ENCODE measurements around the gene ZNF607. TPM values are rescaled to one million over a fixed set of nuclear protein-coding genes. Genes with fewer than 3 reads are reported as not detected.
A peak's percentile ranks its signal among the peaks of the same experiment; 100 is the strongest.
"Not testable (repeated sequence)": the region's sequence is repeated elsewhere in the genome, so short reads cannot be mapped to it uniquely, and the experiment has no call there.

Gene ZNF607
- total RNA-seq: 5.5 to 9.2 TPM (median 6.8 TPM) in 3 replicates
- long read RNA-seq, partial matches to known transcripts: 1 of 9 reads
- long read RNA-seq, other reads (novel, unspliced or antisense): 6 of 9 reads

DNA sequence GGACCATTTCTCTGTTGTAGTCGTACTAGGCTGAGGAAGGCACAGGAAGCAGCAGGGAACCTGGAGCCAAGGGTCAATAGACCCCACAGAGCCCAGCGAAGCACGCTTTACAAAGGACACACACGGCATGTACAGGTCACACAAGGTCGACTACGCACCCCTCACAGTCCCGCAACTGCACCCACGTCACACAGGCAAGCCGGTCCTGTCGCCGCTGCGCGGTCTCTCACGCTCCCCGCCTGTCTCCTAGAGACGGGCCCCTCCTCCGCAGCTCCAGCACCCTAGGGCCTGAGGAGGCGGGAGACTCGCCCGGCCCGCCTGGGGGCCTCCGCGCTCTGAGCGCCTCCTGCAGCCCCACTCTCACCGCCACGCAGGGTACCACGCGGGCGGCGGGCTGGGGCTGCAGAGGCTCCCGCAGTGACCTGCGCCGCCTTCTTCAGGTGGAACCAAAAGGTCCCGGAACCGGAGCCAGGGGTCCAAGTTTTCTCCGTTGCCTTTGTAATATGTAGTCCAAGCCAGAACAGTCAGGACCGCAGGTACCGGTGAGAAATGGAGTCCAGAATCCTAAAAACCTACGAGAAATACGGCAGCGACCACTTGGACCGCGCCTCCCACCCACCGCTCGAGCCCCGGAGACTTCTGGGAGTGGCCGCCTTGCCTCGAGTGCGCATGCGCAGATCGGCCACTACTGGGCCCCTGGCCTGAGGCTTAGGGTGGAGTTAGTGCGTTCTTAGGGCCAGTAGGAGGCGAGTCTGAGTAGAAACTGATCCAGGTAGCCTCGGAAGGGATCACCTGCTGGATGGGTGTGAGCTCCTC, at the start of gene ZNF607:
ZNF607 (minus strand) TSS at position 651 of the 816 bp plus-strand sequence. CDS start 8,143 bp downstream, outside the sequence.
- H3K9me3 Mint-ChIP-seq (ENCODE audit: low read depth): peaks cover 2% of the 10 kb centered on the region
- H3K36me3 Mint-ChIP-seq (ENCODE audit: low read depth): peaks cover 4% of the 10 kb centered on the region
- peak within 1 kb of the TSS; percentile 92 for H3K4me3 Mint-ChIP-seq (ENCODE audit: unreplicated experiment)
- peaks cover 14% of the 10 kb centered on the region for H3K4me1 Mint-ChIP-seq (ENCODE audit: low read depth)
- peak within 1 kb of the TSS; percentile 77 for H3K27ac Mint-ChIP-seq (ENCODE audit: unreplicated experiment)
- no peaks in the 10 kb centered on the region for H3K27me3 Mint-ChIP-seq (ENCODE audit: low read depth)
- TF ChIP-seq, protein P1, sequence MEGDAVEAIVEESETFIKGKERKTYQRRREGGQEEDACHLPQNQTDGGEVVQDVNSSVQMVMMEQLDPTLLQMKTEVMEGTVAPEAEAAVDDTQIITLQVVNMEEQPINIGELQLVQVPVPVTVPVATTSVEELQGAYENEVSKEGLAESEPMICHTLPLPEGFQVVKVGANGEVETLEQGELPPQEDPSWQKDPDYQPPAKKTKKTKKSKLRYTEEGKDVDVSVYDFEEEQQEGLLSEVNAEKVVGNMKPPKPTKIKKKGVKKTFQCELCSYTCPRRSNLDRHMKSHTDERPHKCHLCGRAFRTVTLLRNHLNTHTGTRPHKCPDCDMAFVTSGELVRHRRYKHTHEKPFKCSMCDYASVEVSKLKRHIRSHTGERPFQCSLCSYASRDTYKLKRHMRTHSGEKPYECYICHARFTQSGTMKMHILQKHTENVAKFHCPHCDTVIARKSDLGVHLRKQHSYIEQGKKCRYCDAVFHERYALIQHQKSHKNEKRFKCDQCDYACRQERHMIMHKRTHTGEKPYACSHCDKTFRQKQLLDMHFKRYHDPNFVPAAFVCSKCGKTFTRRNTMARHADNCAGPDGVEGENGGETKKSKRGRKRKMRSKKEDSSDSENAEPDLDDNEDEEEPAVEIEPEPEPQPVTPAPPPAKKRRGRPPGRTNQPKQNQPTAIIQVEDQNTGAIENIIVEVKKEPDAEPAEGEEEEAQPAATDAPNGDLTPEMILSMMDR (IDR thresholded peaks at IDR 0.05): peak; percentile 84
- peak; percentile 97 for DNase-seq (ENCODE audit: low spot score)

DNA sequence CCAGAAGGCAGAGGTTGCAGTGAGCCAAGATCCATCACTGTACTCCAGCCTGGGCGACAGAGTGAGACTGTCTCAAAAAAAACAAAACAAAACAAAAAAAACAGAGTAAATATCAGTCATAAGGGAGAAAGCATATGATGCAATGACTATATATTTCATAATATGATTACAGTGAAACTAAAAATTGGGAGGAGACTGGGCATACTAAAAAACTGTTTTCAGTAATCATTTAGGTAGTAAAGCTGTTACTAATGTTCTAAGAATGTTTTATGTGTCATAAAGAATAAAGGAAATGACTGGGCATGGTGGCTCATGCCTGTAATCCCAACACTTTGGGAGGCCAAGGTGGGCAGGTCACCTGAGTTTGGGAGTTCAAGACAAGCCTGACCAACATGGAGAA, 43.9 kb upstream of the ZNF607 start:
- Mint-ChIP-seq H3K4me3 (ENCODE audit: unreplicated experiment) (no peak overlapping the region), H3K9me3 (ENCODE audit: low read depth) (peaks cover 3% of the 10 kb centered on the region), H3K36me3 (ENCODE audit: low read depth) (peaks cover 18% of the 10 kb centered on the region), H3K27me3 (ENCODE audit: low read depth) (no peaks in the 10 kb centered on the region), H3K4me1 (ENCODE audit: low read depth) (no peaks in the 10 kb centered on the region), H3K27ac (ENCODE audit: unreplicated experiment) (no peak overlapping the region)
- no peak for DNase-seq (ENCODE audit: low spot score)
- TF ChIP-seq, protein P1 (IDR thresholded peaks at IDR 0.05): no peak

DNA sequence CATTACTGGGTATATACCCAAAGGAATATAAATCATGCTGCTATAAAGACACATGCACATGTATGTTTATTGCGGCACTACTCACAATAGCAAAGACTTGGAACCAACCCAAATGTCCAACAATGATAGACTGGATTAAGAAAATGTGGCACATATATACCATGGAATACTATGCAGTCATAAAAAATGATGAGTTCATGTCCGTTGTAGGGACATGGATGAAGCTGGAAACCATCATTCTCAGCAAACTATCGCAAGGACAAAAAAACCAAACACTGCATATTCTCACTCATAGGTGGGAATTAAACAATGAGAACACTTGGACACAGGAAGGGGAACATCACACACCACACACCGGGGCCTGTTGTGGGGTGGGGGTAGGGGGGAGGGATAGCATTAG, 38.1 kb upstream of the ZNF607 start:
- not testable (repeated sequence) for H3K4me1 Mint-ChIP-seq (ENCODE audit: low read depth); H3K4me3 Mint-ChIP-seq (ENCODE audit: unreplicated experiment); H3K27ac Mint-ChIP-seq (ENCODE audit: unreplicated experiment); DNase-seq (ENCODE audit: low spot score); H3K9me3 Mint-ChIP-seq (ENCODE audit: low read depth); H3K27me3 Mint-ChIP-seq (ENCODE audit: low read depth)
- peaks cover 12% of the 10 kb centered on the region for H3K36me3 Mint-ChIP-seq (ENCODE audit: low read depth)

DNA sequence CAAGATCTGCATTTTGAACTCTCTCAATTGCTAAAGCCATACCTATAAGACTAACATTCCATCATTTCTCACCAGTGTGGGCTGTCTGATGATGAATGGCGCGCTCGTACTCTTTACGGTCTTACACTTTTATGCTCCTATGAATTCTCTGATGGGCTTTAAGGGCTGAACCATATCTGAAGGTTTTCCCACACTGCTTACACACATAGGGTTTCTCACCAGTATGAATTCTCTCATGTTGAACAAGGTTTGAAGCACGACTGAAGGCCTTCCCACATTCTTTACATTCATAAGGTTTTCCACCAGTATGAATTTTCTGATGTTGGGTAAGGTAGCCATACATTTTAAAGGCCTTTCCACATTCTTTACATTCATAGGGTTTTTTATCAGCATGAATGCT, 18.8 kb upstream of the ZNF607 start:
- Mint-ChIP-seq H3K4me1 (ENCODE audit: low read depth) (no peaks in the 10 kb centered on the region), H3K4me3 (ENCODE audit: unreplicated experiment) (no peak overlapping the region), H3K9me3 (ENCODE audit: low read depth) (peaks cover 78% of the 10 kb centered on the region), H3K36me3 (ENCODE audit: low read depth) (peaks cover 70% of the 10 kb centered on the region), H3K27me3 (ENCODE audit: low read depth) (no peaks in the 10 kb centered on the region), H3K27ac (ENCODE audit: unreplicated experiment) (no peak overlapping the region)
- TF ChIP-seq, protein P1 (IDR thresholded peaks at IDR 0.05): no peak
- no peak for DNase-seq (ENCODE audit: low spot score)

DNA sequence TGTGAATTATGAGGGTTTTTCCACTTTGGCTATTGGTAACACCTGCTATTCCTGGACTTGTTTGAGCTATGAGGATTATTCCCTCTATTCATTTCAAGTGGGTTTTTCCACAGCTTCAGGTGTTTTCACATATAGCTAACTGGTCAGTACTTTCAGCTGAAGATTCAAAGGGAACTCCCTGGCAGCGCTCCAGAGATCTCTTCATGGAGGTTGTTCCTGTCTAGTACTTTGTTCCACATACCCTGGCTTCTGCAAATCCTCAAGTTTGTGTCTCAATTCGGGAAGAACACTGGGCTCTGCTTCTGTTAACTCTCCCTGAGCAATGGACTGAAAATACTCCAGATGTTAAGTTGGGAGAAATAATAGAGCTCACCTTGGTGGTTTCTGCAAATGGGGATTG, 5.6 kb upstream of the ZNF607 start:
- Mint-ChIP-seq H3K27ac (ENCODE audit: unreplicated experiment) (no peak overlapping the region), H3K9me3 (ENCODE audit: low read depth) (peaks cover 2% of the 10 kb centered on the region), H3K4me1 (ENCODE audit: low read depth) (no peaks in the 10 kb centered on the region), H3K27me3 (ENCODE audit: low read depth) (no peaks in the 10 kb centered on the region), H3K4me3 (ENCODE audit: unreplicated experiment) (no peak overlapping the region), H3K36me3 (ENCODE audit: low read depth) (peaks cover 1% of the 10 kb centered on the region)
- TF ChIP-seq, protein P1 (IDR thresholded peaks at IDR 0.05): no peak
- no peak for DNase-seq (ENCODE audit: low spot score)

DNA sequence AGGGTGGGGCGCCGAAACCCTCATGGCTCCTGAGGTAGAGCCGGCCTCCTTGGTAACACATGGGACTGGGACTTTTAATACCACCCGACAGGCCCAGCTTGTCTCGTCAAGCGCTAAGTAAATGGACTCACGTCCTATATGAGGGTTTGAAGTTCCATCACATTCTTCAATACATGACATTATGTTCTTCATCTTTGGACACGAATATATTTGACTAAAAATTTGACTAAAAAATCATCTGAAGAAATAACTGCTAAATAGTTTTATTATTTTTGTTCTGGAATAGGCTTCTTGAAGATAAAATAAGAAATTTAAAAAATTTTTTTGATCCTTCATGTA, 335 bp upstream of the ZNF607 start:
- H3K27me3 Mint-ChIP-seq (ENCODE audit: low read depth): no peaks in the 10 kb centered on the region
- peaks cover 14% of the 10 kb centered on the region for H3K4me1 Mint-ChIP-seq (ENCODE audit: low read depth)
- peak overlapping the region; percentile 92 for H3K4me3 Mint-ChIP-seq (ENCODE audit: unreplicated experiment)
- TF ChIP-seq, protein P1 (IDR thresholded peaks at IDR 0.05): peak; percentile 67
- peaks cover 2% of the 10 kb centered on the region for H3K9me3 Mint-ChIP-seq (ENCODE audit: low read depth)
- peaks cover 2% of the 10 kb centered on the region for H3K36me3 Mint-ChIP-seq (ENCODE audit: low read depth)
- H3K27ac Mint-ChIP-seq (ENCODE audit: unreplicated experiment): peak overlapping the region; percentile 74
- DNase-seq (ENCODE audit: low spot score): no peak
